Measurements from ENCODE around the gene NSD2.

DNA sequence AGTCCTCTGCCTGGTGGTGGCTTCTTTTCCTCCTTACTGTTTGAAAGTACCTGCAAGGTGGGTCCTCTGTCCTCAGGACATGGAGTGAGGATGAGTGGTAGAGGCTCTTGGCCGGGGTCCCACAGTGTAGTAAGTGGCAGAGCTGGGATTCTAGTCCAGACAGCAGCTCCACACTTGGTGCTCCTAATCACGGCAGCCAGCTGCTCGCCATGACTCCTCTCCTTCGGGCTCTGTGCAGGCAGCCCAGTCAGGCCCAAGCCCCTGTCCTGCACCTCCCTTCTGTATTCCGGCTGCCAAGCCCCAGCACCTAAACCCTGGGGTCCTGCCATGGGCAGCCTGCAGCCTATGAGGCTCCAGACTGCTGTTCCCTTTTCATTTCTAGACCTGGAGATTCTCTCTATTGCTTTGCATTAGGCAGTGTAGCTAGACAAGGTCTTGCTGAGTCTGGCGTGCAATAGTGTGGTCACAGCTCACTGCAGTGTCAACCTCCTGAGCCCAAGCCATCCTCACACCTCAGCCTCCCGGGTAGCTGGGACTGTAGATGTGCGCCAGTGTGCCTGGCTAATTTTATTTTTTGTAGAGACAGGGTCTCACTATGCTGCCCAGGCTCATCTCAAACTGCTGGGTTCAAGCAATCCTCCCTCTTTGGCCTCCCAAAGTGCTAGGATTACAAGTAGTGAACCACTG is 24.9 kb downstream of the NSD2 start:
- TF ChIP-seq, protein P1, sequence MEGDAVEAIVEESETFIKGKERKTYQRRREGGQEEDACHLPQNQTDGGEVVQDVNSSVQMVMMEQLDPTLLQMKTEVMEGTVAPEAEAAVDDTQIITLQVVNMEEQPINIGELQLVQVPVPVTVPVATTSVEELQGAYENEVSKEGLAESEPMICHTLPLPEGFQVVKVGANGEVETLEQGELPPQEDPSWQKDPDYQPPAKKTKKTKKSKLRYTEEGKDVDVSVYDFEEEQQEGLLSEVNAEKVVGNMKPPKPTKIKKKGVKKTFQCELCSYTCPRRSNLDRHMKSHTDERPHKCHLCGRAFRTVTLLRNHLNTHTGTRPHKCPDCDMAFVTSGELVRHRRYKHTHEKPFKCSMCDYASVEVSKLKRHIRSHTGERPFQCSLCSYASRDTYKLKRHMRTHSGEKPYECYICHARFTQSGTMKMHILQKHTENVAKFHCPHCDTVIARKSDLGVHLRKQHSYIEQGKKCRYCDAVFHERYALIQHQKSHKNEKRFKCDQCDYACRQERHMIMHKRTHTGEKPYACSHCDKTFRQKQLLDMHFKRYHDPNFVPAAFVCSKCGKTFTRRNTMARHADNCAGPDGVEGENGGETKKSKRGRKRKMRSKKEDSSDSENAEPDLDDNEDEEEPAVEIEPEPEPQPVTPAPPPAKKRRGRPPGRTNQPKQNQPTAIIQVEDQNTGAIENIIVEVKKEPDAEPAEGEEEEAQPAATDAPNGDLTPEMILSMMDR (IDR thresholded peaks at IDR 0.05): no peak
- no peak for TF ChIP-seq EZH2 (IDR thresholded peaks at IDR 0.05; ENCODE audit: borderline replicate concordance, insufficient read depth, low read depth, low read length, poor library complexity, severe bottlenecking)
